NCI-H748 (cell line): ENCODE measurements around the gene UFSP1.
A peak's percentile ranks its signal among the peaks of the same experiment; 100 is the strongest.

ENCODE experiments used
- DNase-seq: peaks from one replicate; lab custom pipeline; 2025; ENCODE audit not compliant: unreplicated experiment; lab: John Stamatoyannopoulos, UW

Gene UFSP1

DNA sequence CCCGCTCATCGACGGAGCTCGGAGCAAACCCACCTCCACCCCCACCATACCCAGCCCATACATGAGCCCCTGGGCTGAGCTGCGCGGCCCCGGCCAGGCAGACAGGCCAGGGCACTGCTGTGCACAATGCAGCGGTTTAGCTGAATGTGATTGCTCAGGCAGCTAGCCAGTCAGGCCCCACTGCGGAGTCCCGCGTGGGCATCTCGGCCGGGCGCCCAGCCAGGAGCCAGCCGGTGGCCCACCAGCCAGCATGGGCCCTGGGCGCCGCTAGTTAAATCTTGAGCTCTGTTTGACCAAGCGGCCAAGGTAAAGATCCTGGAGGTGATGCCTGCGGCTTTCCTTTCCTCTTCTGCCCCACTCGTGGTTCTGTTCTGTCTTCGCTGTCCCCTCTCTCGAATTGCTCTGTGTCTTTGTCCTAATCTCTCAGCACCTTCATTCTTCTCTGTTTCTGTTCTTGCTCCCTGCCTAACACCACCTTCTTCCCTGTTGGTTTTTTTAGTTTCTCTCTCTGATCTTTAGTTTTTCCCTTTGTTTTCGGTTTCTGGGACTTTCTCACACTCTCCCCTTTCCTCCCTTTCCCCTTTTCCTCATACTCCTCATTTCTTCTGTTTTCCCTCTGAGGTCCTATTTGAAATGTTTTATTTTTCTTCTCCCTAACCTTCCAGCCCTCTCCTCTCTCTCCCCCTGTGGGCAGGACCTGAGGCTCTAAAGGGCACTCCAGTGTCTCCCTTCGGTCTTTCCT is 6.6 kb downstream of the UFSP1 start:
- DNase-seq, result no peak

DNA sequence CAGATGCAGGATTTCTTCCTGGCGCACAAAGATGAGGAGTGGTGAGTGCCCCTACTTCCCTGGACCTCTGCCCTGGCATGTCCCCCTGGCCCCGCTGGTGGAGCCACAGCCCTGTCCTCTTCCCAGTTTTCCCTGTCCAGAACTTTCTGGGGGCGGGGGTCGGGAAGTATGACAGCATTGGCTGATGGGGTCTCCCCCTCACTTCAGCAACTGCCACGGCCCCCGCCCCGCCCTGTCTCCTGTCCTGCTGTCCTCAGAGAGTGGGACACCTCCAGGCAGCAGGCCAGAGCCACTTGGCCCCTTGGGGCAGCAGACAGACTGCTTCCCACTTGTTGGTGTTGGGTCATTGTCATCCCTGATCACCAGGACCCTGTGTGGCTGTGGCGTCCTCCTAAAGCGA is 7.3 kb downstream of the UFSP1 start:
- DNase-seq, result no peak

DNA sequence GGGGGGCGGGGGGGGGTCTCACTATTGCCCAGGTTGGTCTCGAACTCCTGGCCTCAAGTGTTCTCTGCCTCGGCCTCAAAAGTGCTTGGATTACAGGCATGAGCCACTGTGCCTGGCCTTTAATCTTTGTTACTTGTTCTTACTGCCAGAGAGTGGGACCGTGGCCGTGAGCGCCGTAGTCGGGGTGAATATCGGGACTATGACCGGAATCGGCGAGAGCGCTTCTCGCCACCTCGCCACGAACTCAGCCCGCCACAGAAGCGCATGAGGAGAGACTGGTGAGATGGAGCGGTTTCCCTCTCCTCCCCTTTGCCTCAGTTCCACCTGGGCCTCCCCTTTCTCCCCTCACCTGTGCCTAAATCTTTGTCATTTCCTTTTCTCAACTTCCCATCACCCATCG is 8.4 kb downstream of the UFSP1 start:
- DNase-seq, result no peak

DNA sequence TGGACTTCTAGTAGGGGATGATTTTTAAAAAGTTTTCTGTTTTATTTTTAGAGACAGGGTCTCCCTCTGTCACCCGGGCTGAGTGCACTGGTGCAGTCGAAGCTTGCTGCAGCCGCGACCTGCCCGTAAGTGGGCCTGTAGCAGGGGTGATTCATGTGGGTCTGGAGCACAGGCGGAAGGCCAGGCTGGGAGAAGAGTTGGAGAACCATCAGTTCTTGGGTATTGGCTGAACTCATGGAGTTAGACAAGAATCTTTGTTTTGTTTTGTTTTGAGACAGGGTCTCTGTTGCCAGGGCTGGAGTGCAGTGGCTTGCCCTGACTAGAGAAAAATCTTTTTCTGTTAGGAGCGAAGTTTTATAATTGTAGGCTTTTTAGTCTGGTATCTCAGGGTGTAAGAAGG is 8.9 kb downstream of the UFSP1 start:
- DNase-seq, result no peak

DNA sequence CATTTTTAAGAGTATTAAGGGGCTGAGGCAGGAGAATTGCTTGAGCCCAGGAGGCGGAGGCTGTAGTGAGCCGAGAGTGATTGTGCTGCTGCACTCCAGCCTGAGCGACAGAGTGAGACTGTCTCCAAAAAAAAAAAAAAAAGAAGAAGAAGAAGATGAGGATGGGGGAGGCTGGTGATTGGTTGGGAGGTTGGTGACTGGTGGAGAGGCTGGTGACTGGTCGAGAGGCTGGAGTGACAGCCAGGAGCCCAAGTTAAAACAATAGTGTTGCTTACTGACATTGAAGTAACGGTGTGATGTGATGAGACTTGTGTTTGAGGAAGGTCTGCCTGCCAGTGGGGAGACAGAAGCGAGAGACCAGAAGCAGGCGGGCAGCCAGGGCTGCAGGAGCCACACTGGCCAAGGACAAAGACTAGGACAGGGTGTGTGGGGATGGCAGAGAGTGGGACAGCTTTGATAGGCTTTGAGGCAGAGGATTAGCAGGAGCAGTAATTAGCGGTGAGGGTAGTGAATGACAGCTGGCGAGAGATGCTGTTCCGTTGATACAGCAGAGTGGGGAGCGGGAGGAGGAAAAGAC is 9.7 kb downstream of the UFSP1 start:
- DNase-seq, result no peak

DNA sequence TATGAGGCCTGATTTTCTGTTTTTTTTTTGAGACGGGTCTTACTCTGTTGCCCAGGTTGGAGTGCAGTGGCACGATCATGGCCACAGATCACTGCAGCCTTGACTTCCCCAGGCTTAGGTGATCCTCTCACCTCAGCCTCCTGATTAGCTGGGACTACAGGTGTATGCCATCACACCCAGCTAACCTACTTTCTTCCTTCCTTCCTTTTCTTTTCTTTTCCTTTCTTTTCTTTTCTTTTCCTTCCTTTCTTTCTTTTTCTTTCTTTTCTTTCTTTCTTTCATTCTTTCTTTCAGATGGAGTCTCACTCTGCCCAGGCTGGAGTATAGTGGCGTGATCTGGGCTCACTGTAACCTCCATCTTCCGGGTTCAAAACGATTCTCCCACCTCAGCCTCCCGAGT is 10.8 kb downstream of the UFSP1 start:
- no peak for DNase-seq

DNA sequence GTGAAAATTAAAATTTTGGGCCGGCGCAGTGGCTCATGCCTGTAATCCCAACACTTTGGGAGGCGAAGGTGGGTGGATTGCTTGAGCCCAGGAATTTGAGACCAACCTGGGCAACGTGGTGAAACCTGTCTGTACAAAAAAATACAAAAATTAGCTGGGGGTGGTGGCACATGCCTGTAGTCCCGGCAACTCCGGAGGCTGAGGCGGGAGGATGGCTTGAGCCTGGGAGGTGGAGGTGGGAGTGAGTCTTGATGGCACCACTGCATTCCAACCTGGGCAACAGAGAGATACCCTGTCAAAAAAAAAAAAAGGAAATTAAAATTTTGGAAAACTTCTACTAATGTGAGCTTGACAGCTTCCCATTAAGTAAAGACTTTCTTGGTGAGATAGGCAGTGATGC is 11.5 kb downstream of the UFSP1 start:
- no peak for DNase-seq

DNA sequence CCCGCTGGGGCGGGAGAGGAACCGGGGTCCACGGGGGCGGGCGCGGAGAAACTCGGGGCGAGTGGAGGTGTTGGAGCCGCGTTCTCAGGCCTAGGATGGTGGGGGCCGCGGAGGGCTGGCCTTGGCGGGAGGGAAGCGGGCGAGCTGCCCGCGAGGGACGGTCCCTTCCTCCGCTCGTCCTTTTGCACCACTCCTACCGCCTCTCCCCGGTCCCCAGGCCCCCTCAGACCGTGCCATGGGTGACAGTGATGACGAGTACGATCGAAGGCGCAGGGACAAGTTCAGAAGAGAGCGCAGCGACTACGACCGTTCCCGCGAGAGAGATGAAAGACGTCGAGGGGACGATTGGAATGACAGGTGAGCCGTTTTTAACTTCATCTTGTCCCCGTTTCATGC is 14.2 kb downstream of the UFSP1 start:
- peak; percentile 48 for DNase-seq

DNA sequence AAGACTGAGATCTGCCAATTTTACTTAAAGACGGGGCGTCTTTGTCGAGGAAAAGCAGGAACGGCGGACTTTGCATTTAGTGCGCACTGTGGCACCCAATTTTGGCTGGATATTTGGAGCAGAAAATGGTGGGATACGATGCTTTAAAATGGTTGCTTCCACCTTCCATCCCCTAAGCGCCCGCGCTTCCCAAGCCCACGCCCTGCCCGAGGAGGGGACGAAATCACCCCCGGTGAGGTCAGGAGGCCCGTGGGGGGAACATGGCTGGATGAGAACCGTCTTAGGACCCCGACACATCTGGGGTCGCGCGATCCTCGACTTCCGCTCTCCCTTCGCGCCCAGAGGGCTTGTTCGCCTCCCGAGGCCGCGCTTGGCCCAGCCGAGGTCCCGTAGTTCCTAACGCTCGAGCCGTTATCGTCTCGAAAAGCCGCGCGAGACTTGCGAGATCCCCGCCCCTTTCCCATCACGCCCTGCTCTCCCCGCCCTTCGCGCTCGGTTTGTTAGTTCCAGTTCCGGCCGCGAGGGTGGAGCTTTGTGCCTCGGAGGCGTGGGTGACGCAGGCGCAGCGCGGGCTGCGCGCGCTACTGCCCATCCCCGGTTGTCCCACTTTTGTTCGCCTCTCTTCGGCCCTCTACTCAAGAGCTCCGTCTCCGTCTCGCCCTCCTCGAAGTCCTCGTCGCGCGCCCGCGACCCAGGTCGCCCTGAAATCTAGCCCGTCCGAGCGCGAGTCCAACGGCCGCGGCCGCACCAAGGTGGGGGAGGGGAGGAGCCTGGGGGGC is 14.7 kb downstream of the UFSP1 start, which contains the start of gene SRRT:
Gene SRRT (plus strand): TSS at position 527 of the 779 bp plus-strand sequence. CDS start 488 bp downstream, outside the sequence.
- peak; percentile 99 for DNase-seq

DNA sequence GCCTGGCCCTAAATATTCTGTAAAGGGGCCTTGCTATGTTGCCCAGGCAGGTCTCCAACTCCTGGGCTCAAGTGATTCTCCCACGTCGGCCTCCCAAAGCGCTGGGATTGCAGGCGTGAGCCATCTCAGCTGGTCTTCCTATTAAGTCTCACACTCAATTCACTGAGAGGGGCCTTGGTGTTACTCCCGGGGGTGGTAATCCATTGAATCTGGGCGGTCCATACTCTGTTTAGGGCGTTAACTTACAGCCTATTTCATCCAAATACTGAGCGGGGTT is 15.3 kb downstream of the UFSP1 start:
- DNase-seq, result peak; percentile 48

DNA sequence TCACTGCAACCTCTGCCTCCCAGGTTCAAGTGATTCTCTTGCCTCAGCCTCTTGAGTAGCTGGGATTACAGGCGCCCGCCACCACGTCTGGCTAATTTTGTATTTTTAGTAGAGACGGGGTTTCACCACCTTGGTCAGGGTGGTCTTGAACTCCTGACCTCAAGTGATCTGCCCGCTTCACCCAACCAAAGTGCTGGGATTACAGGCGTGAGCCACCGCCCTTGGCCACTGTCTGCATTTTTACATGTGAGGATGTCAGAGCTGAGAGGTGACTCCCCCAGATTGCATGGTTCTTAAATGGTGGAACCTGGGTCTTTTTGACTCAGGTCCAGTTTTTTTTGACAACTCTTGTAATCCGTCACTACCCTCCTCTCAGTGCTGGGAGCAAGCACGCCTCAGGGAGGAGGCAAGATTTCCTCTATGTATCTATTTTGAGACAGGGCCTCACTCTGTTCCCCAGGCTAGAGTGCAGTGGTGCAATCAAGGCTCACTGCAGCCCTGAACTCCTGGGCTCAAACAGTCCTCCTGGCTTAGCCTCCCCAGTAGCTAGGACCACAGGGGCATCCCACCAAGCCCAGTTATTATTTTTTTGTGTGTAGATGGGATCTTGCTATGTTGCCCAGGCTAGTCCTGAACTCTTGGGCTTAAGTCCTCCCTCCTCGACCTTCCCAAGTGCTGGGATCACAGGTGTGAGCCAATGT is 15.8 kb downstream of the UFSP1 start:
- DNase-seq, result no peak

DNA sequence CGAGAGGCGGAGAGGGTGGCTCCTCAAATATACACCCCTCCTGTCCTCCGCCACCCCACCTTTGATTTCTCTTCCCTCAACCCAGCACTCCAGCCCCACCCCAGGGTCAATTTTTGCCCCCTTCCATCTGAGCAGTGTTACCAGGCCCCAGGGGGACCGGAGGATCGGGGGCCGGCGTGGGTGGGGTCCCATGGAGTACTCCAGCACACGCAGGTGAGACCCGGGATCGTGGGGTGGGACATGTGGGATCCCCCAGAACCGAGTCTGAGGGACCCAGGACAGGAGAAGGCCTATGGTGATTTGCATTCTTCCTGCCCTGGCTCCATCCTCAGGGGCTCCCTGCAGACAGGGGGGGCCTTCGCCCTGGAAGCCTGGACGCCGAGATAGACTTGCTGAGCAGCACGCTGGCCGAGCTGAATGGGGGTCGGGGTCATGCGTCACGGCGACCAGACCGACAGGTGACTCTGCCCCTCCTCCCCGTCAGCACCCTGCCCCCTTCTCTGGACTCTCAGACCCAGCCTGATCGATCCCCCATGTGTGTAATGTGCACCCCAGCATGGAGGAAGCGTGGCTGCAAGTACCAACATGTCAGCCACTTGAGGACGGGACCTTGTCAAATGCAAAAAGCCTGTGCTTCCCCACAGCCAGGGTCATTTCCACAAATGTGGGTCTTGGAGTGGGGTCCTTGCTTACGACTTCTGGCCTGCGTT is 21.6 kb downstream of the UFSP1 start:
- DNase-seq, result no peak

DNA sequence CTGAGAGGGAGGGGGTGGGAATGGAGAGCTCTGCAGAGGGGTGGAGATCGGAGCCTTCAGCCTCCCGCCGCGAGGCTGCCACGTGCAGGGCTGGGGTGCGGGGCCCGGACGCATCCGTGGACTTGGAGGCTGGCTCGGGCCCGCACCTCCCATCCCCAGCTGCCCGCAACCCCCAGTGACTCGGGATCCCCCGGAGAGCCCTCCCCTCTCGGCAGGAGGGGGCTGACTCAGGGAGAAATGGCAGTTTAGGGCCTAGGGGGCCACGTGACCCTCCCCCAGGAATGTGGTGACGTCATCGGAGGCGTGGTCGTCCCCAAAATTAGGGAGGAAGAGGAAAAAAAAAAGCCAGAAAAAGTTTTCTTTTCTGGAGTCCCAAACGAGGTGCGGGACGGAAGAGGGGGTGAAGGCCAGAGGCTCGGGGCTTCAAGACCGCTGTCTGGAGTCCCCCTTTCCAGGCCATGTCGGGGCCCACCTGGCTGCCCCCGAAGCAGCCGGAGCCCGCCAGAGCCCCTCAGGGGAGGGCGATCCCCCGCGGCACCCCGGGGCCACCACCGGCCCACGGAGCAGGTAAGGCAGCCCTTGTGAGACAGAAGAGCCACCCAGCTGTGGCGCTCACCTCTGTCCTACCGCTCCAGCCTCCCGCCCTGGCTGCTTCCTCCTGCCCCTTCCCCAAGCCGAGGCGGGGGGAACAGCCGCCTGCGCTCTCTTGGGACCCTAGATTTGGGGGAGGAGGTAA is 22.3 kb downstream of the UFSP1 start, which contains the start of gene TRIP6:
Gene TRIP6 (plus strand): TSS at position 348 of the 736 bp plus-strand sequence. CDS start 111 bp downstream, at position 459.
- DNase-seq, result no peak

DNA sequence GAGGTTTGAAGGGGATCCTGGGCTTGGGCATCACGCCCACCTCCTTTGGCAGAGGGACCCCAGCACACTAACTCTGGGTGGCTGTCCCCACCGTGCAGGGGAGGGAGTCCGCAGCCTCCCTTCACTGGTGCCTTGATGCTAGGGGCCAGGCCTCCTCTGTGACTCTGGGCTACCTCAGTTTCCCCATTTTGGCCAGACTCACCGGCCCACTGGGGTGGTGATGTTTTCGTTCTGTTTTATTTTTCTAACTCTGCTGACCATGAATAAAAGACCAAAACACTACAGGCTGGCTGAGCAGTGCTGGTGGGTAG is 22.8 kb downstream of the UFSP1 start:
- no peak for DNase-seq

DNA sequence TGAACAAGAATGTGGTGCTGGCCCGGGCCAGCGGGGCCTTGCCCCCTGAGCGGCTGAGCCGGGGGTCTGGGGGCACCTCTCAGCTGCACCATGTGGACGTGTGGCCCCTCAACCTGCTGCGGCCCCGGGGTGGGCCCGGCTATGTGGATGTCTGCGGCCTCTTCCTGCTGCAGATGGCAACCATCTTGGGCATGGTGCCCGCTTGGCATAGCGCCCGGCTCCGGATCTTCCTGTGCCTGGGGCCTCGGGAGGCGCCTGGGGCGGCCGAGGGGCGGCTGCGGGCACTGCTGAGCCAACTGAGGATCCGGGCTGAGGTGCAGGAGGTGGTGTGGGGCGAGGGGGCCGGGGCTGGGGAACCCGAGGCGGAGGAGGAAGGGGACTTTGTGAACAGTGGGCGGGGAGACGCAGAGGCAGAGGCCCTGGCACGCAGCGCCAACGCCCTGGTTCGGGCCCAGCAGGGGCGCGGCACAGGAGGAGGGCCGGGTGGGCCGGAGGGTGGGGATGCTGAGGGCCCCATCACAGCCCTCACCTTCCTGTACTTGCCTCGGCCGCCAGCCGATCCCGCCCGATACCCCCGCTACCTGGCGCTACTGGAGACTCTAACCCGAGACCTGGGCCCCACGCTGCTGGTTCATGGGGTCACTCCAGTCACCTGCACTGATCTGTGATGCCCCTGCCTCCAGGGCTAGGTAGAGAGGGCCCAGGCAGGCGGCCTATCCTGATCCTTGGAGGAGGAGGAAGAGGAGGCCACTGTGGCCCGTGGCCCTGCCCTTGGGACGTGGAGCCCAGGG is 23.4 kb downstream of the UFSP1 start:
- DNase-seq, result no peak

DNA sequence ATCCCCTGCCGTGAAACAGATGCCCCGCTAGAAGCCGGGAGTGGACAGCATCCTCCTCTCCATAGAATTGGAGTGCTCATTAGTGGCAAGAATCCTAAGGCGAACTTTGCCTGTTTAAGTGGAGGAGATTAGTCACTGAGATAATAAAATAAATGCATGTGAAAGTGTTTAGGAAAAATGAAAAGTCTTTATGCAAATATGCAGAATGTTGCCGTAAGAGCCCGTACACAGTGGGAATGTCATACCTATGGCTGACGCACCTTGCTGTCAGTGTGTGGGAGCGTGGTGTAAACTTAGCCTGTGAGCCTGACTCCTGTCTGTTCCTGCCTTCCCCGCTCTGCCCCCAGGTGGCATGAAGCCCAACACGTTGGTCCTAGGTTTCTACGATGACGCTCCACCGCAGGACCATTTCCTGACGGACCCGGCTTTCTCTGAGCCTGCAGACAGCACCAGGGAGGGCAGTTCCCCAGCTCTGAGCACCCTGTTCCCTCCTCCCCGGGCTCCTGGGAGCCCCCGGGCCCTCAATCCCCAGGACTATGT is 24.1 kb downstream of the UFSP1 start:
- no peak for DNase-seq

DNA sequence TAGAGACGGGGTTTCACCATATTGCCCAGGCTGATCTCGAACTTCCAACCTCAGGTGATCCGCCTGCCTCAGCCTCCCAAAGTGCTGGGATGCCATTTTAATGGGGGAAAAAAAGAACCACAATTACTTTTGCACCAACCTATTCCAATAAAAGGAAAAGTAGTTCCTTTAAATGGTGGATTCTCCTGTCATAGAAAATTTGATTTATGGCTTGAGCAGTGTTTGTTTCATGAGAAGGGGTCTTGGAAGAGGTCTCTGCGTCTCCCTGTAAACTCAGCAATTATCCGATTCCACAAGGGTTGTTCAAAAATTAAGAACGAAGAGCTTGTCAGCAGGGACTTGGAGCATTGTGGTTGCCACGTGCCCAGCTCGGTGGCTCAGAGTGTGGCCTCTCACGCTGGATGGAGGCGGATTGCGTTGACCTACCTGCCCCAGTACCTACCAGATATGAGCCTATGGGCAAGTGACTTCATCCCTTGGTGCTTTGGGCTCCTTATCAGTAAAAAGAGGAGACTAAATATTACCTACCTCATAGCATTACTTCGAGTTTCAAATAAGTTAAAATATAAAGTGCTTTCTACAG is 25.2 kb downstream of the UFSP1 start:
- DNase-seq, result no peak

DNA sequence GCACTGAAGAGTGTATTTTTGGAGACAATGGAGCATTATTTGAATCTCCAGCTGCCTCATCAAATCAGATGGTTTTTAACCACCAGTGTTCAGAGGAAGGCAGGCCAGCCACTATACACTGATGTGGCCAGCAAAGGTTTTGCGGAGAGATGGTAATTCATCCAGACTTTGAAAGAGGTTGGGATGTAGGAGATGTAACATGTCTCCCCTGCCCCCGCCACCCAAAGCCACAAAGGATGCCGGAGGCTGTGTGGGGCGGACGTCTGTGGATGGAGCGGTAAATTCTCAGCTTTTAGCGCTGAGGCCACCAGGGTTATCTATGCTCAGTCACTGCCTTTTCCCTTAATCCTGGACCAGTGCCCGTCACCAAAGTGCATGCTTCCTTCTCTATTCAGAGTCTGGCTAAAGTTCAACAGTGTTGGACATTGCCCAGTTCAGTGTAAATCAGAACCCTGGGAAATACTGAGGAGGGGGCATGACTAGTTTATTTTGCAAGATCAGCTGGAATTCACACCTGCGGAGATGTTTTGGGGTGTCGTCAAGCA is 26.0 kb downstream of the UFSP1 start:
- DNase-seq, result no peak

DNA sequence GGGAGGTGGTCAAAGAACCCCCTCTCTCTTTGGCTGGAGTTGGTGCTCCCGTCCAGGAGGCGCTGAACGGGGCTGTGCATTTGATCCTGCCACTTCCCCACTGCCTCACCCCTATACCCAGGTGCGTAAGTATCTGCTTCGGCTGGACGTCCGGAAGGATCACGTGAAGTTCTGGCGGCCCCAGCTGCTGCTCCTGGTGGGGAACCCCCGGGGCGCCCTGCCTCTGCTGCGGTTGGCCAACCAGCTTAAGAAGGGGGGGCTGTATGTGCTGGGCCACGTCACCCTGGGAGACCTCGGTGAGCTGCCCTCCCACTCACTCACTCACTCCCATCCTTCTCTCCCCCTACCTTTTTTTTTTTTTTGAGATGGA is 27.9 kb downstream of the UFSP1 start:
- DNase-seq, result no peak
